Naive thymus-derived CD4-positive, alpha-beta T cell (primary cell): ENCODE data around the gene RAPGEF4. TPM values are rescaled to one million over a fixed set of nuclear protein-coding genes. Genes with fewer than 3 reads are reported as not detected.

ENCODE experiments used
- ATAC-seq: fragments of 150-1000 bp; cut with Tn5 transposase; 2 replicates; pipeline ENCODE4 v1.10.0; 2021; ENCODE audit warnings: mild to moderate bottlenecking, moderate library complexity
- CTCF ChIA-PET: fragments of 350-600 bp; sonication (Branson Sonifier 250); formaldehyde crosslinking; loops from one replicate; lab custom pipeline; 2021; ENCODE audit warnings: antibody characterized with exemption; lab: Charles Lee
- POLR2A ChIA-PET: fragments of 350-600 bp; sonication (Branson Sonifier 250); formaldehyde crosslinking; loops from one replicate; lab custom pipeline; 2021; ENCODE audit warnings: antibody characterized with exemption, inconsistent platforms; lab: Charles Lee
- DNase-seq, 9 donors: peaks; one replicate each; pipeline versions ENCODE4 v3.0.0 to v3.0.0-alpha.2; 2020 to 2022; ENCODE audit warnings: mixed read lengths in 1 of 9
- H3K27ac ChIP-seq: one replicate; pipeline ENCODE4 v1.7.0; 2013; ENCODE audit warnings: mild to moderate bottlenecking, low read depth, low read length, moderate library complexity
- H3K27me3 ChIP-seq, 2 donors: one replicate each; pipeline ENCODE4 v1.7.0; 2013; ENCODE audit warnings: low read length in 2 of 2, mild to moderate bottlenecking in 2 of 2, moderate library complexity in 2 of 2; ENCODE audit not compliant: control insufficient read depth in 2 of 2, insufficient read depth in 2 of 2
- H3K36me3 ChIP-seq, 3 experiments: 1 replicate in 2 of 3; 2 replicates in 1 of 3; pipeline ENCODE4 v1.7.0; 2013; ENCODE audit warnings: low read length in 3 of 3, mild to moderate bottlenecking in 3 of 3, moderate library complexity in 1 of 3; ENCODE audit not compliant: insufficient read depth in 3 of 3, control insufficient read depth in 2 of 3
- H3K4me1 ChIP-seq, 2 donors: one replicate each; pipeline ENCODE4 v1.7.0; 2013; ENCODE audit warnings: low read length in 2 of 2, mild to moderate bottlenecking in 2 of 2, moderate library complexity in 1 of 2; ENCODE audit not compliant: control insufficient read depth in 2 of 2, insufficient read depth in 2 of 2
- H3K4me3 ChIP-seq: 2 replicates; pipeline ENCODE4 v1.7.0; 2013; ENCODE audit warnings: mild to moderate bottlenecking, low read length
- H3K9me3 ChIP-seq, 3 experiments: 1 replicate in 2 of 3; 2 replicates in 1 of 3; pipeline ENCODE4 v1.7.0; 2013; ENCODE audit warnings: low read length in 3 of 3; ENCODE audit not compliant: control insufficient read depth in 2 of 3
- H3K27ac Mint-ChIP-seq, 9 donors: one replicate each; pipeline ENCODE4 v1.8.0; 2020 to 2022; ENCODE audit warnings: mixed read lengths in 9 of 9, mild to moderate bottlenecking in 8 of 9, moderate library complexity in 5 of 9, inconsistent platforms in 2 of 9
- H3K27me3 Mint-ChIP-seq, 5 donors: one replicate each; pipeline ENCODE4 v1.8.0; 2021 to 2022; ENCODE audit warnings: mixed read lengths in 5 of 5, mild to moderate bottlenecking in 1 of 5
- H3K36me3 Mint-ChIP-seq, 5 donors: one replicate each; pipeline ENCODE4 v1.8.0; 2020 to 2022; ENCODE audit warnings: mixed read lengths in 5 of 5, mild to moderate bottlenecking in 3 of 5, inconsistent platforms in 1 of 5
- H3K4me1 Mint-ChIP-seq, 7 donors: one replicate each; pipeline ENCODE4 v1.8.0; 2020 to 2022; ENCODE audit warnings: mixed read lengths in 7 of 7, mild to moderate bottlenecking in 3 of 7, inconsistent platforms in 1 of 7
- H3K4me3 Mint-ChIP-seq, 10 donors: one replicate each; pipeline ENCODE4 v1.8.0; 2020 to 2022; ENCODE audit warnings: mild to moderate bottlenecking in 10 of 10, mixed read lengths in 10 of 10, moderate library complexity in 6 of 10, inconsistent platforms in 2 of 10
- H3K9me3 Mint-ChIP-seq, 11 donors: one replicate each; pipeline ENCODE4 v1.8.0; 2020 to 2022; ENCODE audit warnings: mixed read lengths in 11 of 11, mild to moderate bottlenecking in 4 of 11, inconsistent platforms in 1 of 11, moderate library complexity in 1 of 11
- intact Hi-C, 2 donors: fragments of 100-400 bp; cut with micrococcal nuclease; formaldehyde crosslinking; loops; one replicate each; pipeline ENCODE4 v1.15.1; 2023
- polyA plus RNA-seq, 2 donors: library from polyadenylated mRNA; unstranded; fragments of 300-500 nt; fragmentation: Illumina TruSeq; gene quantifications; one replicate each; pipeline ENCODE4 v1.2.3, GENCODE V29; 2021
- total RNA-seq, 6 experiments: library from RNA in 5 of 6; stranded (reverse) in 5 of 6; gene quantifications; 1 replicate in 5 of 6; 2 replicates in 1 of 6; pipeline ENCODE4 v1.2.3 and lab custom pipeline; 2021 to 2026

RAPGEF4 gene
- total and polyA plus RNA-seq, 7 experiments from 2014 or later = 0.39 to 2.5 (median 1.4) TPM; not detected in 2

DNA sequence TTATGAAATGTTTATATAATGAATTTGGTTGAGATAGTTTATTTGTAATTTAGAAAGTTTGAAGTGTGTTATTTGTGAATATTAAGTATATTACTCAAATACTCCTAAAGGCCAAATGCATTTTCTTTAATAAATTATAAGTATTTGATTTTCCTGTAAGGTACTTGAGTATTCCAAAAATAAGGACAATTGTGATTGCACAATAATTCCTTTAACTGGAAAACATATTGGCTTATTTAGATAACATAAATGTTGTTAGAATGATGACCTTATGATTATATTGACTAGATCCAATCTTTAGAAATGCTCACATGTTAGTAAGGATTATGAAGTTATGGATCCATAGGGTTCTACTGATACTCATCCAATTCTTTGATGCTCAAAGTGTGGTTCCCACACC, 214.9 kb downstream of the RAPGEF4 start:
- Mint-ChIP-seq H3K27me3 (peaks cover 0 to 17% (median 0%) of the 10 kb centered on the region in 5 donors), H3K4me1 (peaks cover 0 to 9% (median 4%) of the 10 kb centered on the region in 7 donors), H3K36me3 (peaks cover 0 to 5% (median 0%) of the 10 kb centered on the region in 5 donors), H3K4me3 (no peak overlapping the region), H3K27ac (no peak overlapping the region), H3K9me3 (peaks cover 0 to 10% (median 0%) of the 10 kb centered on the region in 11 donors)
- no peaks in the 10 kb centered on the region for H3K36me3 ChIP-seq
- no peak overlapping the region for H3K4me3 ChIP-seq
- no peaks in the 10 kb centered on the region for H3K9me3 ChIP-seq
- H3K4me1 ChIP-seq = no peaks in the 10 kb centered on the region
- DNase-seq = no peak
- H3K27ac ChIP-seq = no peak overlapping the region
- ChIA-PET CTCF (no interaction called here), POLR2A (no interaction called here)
- intact Hi-C loops = no loop called here
- peaks cover 0 to 4% of the 10 kb centered on the region in 2 donors for H3K27me3 ChIP-seq
- no peak for ATAC-seq

DNA sequence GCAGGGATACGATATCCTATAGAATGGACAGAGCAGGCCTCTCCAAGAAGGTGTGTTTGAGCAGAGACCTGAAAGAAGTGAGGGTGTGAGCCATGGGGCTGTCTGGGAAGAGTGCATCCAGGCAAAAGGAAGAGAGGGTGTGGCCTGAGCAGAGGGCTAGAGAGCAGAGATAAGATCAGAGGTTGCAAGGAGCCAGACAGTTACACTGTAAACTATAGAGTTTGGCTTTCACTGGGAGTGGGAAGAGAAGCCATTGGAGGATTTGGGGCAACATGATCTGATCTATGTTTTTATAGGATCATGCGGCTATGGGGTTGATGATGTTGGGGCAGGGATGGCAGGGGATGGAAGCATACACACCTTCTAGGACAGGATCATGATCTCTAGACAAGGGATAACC, 215.9 kb downstream of the RAPGEF4 start:
- POLR2A ChIA-PET = no interaction called here

DNA sequence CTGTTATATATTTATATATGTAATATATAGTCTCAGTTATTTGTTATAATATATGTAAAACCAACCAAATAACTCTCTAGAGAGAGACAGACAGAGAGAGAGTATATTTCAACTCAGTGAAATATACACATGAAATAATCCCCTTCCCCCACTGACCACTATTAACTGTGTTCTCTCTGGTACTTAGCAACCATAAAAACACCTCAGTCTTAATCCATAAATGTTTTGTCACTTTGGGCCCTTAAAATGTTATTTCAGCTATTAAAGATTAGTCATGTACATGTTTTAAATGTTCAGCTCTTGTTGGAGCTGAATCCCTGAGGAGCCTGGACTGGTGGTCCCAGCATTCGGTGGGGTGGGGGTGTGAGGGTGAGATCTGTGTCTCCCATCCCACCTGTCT, 217.8 kb downstream of the RAPGEF4 start:
- Histone ChIP-seq H3K4me3 (no peak overlapping the region), H3K27me3 (no peaks in the 10 kb centered on the region), H3K4me1 (no peaks in the 10 kb centered on the region), H3K27ac (no peak overlapping the region), H3K9me3 (no peaks in the 10 kb centered on the region), H3K36me3 (no peaks in the 10 kb centered on the region)
- intact Hi-C loops = no loop called here
- peaks cover 0 to 5% (median 0%) of the 10 kb centered on the region in 11 donors for H3K9me3 Mint-ChIP-seq
- ChIA-PET POLR2A (no interaction called here), CTCF (interaction anchor here (0.5 kb wide), 1 partner anchor 257 kb away, joined by 3 read pairs; no protein-coding TSS in a partner anchor)
- peaks cover 0 to 5% (median 4%) of the 10 kb centered on the region in 7 donors for H3K4me1 Mint-ChIP-seq
- H3K27ac Mint-ChIP-seq = no peak overlapping the region
- peaks cover 0 to 16% (median 0%) of the 10 kb centered on the region in 5 donors for H3K27me3 Mint-ChIP-seq
- H3K36me3 Mint-ChIP-seq = no peaks in the 10 kb centered on the region
- no peak overlapping the region for H3K4me3 Mint-ChIP-seq
- ATAC-seq (no peak), DNase-seq (no peak)

More for the DNA sequence above, 215.9 kb downstream of the RAPGEF4 start:
- Histone ChIP-seq H3K27me3 (peaks cover 0 to 3% of the 10 kb centered on the region in 2 donors), H3K4me3 (no peak overlapping the region), H3K36me3 (no peaks in the 10 kb centered on the region), H3K27ac (no peak overlapping the region), H3K4me1 (no peaks in the 10 kb centered on the region), H3K9me3 (no peaks in the 10 kb centered on the region)
- Mint-ChIP-seq H3K9me3 (peaks cover 0 to 10% (median 0%) of the 10 kb centered on the region in 11 donors), H3K4me3 (no peak overlapping the region), H3K27me3 (peaks cover 0 to 23% (median 0%) of the 10 kb centered on the region in 5 donors), H3K4me1 (peaks cover 0 to 6% (median 4%) of the 10 kb centered on the region in 7 donors), H3K36me3 (peaks cover 0 to 5% (median 0%) of the 10 kb centered on the region in 5 donors), H3K27ac (no peak overlapping the region)
- DNase-seq (no peak), ATAC-seq (no peak)
- intact Hi-C loops = no loop called here
- CTCF ChIA-PET = no interaction called here

DNA sequence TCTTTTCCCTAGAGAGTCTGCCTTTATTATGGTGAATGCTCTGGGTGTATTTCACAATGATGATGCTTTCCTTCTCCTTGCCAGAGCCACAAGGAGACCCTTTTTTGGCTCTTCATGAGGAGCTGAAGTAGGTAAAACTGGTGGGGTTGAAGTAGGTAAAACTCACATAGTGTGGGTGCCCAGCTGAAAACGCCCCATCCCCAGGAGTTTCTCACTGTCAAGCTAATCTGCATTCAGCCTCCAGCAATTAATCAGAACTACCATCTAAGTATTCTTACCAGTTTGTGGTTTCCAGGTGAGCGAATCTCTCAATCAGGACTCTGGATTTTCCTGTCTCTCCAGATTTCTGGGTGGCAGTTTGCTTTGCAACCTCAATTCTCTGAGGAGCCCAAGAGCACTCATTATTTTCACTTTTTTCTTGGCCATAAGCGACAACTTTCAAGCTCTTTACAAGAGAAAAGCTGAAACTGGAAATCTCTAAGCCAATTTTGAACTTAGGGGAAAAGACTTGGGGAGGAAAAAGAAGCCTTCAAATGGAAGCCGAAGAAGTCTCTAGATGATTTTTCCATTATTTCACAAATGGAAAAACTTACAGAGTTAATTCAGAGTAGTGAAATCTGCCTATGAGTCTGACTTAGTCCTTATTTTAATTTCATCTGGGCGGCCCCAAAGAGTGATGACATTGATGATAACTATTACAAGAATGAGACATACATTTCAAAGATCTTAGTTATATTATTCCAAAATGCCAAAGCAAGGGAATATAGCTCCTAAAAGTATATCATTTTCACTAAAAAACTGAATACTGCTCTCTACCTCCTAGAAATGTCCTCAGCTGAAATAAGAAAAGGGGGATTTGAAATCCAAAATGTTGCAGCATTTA, 218.6 kb downstream of the RAPGEF4 start:
- H3K9me3 Mint-ChIP-seq = peaks cover 0 to 5% (median 0%) of the 10 kb centered on the region in 11 donors
- Histone ChIP-seq H3K27me3 (no peaks in the 10 kb centered on the region), H3K36me3 (no peaks in the 10 kb centered on the region), H3K9me3 (no peaks in the 10 kb centered on the region), H3K4me1 (no peaks in the 10 kb centered on the region), H3K4me3 (no peak overlapping the region), H3K27ac (no peak overlapping the region)
- ChIA-PET POLR2A (no interaction called here), CTCF (no interaction called here)
- peaks cover 0 to 5% (median 4%) of the 10 kb centered on the region in 7 donors for H3K4me1 Mint-ChIP-seq
- DNase-seq = no peak
- ATAC-seq = no peak
- H3K4me3 Mint-ChIP-seq = no peak overlapping the region
- intact Hi-C loops = no loop called here
- H3K36me3 Mint-ChIP-seq = no peaks in the 10 kb centered on the region
- no peak overlapping the region for H3K27ac Mint-ChIP-seq
- peaks cover 0 to 16% (median 0%) of the 10 kb centered on the region in 5 donors for H3K27me3 Mint-ChIP-seq

DNA sequence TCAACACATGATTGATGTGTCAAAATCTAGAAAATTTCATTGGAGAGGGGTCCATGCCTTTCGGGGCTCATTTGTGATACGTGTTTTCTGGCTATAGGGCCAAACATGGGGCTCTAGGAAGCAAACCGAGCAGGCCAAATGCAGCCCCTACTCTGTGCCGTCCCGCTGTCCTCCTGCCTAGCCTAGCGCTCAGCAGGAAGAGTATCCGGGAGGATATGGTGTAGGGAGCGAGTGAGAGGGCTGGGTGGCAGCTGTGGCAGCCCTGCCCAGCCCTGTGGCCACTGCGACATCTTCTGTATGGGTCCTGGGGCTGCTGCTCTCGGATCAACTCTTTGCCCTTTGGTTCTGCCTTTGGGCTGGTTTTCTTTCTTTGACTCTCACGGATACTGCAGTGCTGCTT, 219.9 kb downstream of the RAPGEF4 start:
- Histone ChIP-seq H3K27ac (no peak overlapping the region), H3K36me3 (no peaks in the 10 kb centered on the region), H3K27me3 (no peaks in the 10 kb centered on the region), H3K9me3 (no peaks in the 10 kb centered on the region), H3K4me1 (no peaks in the 10 kb centered on the region), H3K4me3 (no peak overlapping the region)
- no peaks in the 10 kb centered on the region for H3K36me3 Mint-ChIP-seq
- no peak overlapping the region for H3K4me3 Mint-ChIP-seq
- ATAC-seq (no peak), DNase-seq (no peak)
- peaks cover 0 to 5% (median 4%) of the 10 kb centered on the region in 7 donors for H3K4me1 Mint-ChIP-seq
- peaks cover 0 to 5% (median 0%) of the 10 kb centered on the region in 11 donors for H3K9me3 Mint-ChIP-seq
- H3K27ac Mint-ChIP-seq = no peak overlapping the region
- POLR2A ChIA-PET = no interaction called here
- intact Hi-C loops = no loop called here
- peaks cover 0 to 23% (median 0%) of the 10 kb centered on the region in 5 donors for H3K27me3 Mint-ChIP-seq
- CTCF ChIA-PET = no interaction called here

DNA sequence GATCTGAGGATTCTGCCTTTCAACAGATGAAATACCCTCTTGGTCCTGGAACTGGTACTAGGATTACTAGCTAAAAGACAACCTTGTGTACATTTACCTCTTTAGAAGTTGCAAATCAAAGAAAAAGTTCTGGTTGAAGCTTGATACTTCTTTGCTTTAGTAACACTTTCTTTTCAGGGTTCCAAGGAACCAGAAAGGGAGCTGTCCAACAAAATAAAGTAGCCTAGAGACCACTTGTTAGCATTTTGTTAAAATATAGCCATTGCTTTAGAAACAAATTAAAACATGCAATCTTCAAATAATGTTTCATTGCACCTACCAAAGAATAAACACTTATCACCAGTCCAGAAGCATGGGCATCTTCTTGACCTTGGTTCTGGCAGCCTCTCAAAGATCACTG, 222.1 kb downstream of the RAPGEF4 start:
- Histone ChIP-seq H3K27ac (no peak overlapping the region), H3K4me1 (no peaks in the 10 kb centered on the region), H3K36me3 (no peaks in the 10 kb centered on the region), H3K27me3 (no peaks in the 10 kb centered on the region), H3K4me3 (no peak overlapping the region), H3K9me3 (no peaks in the 10 kb centered on the region)
- no peak for ATAC-seq
- H3K27me3 Mint-ChIP-seq = peaks cover 0 to 25% (median 0%) of the 10 kb centered on the region in 5 donors
- ChIA-PET CTCF (no interaction called here), POLR2A (no interaction called here)
- no peak overlapping the region for H3K27ac Mint-ChIP-seq
- peaks cover 0 to 8% (median 1%) of the 10 kb centered on the region in 7 donors for H3K4me1 Mint-ChIP-seq
- no peak for DNase-seq
- peaks cover 0 to 3% (median 0%) of the 10 kb centered on the region in 5 donors for H3K36me3 Mint-ChIP-seq
- H3K9me3 Mint-ChIP-seq = peaks cover 0 to under 1% (median 0%) of the 10 kb centered on the region in 11 donors
- intact Hi-C loops = no loop called here
- H3K4me3 Mint-ChIP-seq = no peak overlapping the region
